ENCODE data around the gene HECW1.

The HECW1 gene

DNA sequence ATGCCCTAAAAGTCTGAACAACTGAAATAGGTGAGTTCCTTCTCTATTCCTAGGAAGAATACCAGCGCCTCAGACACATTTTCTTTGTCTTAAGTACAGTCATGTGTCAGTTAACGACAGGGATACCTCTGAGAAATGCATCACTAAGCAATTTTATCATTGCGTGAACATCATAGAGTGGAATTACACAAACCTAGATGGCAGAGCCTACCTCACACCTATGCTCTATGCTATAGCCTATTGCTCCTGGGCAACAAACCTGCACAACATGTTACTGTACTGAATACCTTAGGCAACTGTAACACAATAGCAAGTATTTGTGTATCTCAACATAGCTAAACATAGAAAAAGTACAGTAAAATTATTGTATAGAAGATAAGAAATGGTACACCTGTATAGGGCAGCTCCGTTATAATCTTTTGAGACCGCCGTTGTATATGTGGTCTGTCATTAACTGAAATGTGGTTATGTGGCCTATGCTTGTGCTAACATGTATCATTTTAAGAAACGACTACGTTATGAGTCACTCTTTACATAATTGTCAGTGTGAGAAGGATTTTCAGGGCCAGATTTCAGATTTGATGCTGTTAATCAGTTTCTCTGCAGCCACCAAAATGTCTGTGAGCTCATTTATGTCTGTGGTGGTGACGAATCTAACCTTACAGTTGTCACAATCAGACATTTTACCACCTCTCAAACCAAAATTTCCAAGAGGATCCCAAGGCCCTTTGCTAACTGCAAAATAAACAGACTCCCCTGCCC is 404.3 kb downstream of the HECW1 start:
- DNase-seq, result no peak

DNA sequence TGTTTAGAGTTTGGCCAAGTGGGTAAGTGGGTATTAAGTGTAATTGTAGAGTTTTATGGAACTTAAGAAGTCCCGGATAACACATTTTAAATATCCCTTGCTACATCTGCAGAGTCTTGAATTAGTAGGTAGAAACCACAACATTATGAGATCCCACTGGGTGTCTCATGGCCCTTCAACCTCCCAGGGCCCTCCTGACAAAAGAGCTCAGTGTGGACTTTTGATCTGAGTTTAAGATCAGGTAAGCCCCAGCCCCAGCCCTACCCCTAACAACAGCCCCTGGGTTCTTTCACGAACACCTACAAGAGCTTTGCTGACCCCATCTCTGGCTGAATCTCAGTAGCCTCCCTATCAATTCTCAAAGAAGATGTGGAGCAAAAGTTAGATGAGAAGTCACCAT is 405.0 kb downstream of the HECW1 start:
- DNase-seq, result no peak

DNA sequence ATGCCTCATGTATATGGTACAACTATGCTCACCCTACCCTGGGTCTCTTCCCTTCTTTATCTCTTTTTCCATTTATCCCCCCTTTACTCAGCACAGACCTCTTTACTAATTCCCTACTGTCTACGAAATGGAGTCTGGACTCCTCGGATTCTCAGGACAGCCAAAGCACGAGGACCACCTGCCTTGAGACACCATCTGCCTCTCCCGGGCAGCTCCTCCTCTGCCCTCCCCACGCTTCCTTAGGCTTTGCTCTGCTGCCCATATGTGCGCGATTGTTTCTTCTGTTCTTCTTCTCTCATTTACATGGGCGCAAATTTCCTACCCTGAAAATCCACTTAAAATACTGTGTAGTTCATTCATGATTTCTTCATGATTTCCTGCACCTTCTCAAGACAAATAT is 407.8 kb downstream of the HECW1 start:
- DNase-seq, result no peak

DNA sequence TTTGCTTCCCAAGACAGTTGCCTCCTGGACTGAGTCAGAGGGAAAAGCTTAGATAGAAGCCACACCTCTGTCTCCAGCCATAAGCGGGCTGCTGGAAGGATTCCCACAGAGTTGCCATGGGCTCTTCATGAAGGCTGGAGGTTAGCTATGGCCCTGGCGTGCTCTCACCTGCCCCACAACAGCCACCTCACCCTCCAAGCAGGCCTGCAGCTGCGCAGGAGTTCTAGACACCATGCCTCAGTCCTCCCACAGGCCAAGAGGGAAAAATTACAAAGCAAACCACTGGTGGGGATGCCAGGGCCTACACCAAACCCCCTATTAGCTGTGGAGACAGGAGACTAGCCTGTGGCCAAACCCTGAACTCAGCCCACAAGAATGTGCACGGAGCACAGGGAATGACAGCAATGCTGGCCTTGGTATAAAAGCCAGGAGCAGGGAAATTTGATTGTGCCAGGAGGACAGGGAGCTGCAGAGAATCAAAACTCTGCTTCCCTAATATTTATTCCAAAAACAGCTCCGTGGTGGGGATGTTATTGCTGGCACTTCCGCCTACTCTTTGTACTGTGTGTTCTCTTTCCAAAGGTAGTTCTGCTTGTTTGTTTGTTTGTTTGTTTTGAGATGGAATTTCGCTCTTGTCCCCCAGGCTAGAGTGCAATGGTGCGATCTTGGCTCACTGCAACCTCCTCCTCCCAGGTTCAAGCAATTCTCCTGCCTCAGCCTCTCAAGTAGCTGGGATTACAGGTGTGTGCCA is 410.1 kb downstream of the HECW1 start:
- DNase-seq, result no peak

GRCh38 chr7:43528576-43529354 is 416.3 kb downstream of the HECW1 start:
- no peak for DNase-seq

DNA sequence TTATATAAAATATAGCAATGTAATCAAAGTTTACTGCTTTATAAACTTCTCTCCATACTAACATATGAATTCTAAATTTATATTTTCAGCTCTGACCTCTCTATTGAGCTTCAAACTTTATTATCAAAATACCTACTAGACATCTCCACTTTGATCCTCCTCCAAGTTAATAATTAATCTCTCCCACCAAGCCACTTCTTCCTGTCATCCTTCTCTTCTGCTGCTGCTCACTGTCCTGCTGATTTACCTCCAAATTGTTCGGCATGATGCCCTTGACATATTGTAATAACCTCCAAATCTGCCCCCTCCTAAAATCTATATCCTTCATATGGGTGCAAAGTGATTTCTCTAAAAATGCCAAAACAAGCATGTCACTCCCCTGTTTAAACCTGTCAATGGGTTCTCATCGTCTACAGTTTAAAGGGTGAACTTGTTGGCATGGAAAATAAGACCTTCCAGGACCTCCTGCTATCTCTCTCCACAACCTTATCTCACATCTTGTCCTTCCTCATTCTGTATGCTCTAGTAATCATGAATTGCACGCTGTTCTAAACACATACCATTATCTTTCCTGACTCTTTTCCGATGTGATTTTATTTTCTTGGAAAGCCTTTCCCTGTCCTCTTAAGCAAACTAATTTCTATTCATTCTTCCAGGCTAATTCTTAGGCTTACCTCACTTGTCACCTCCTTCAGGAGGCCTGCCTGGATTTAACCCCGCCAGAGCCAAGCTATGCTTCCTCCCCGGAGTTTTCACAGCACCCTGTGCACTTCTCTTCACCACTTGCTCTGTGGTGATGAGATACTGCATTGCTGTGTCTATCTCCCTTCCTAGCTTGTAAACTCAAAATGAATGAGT is 418.3 kb downstream of the HECW1 start:
- DNase-seq, result no peak

- DNase-seq, result no peak
These were observed 419.3 kb downstream of the HECW1 start for GRCh38 chr7:43531700-43532099.

- no peak for DNase-seq
These were observed 421.5 kb downstream of the HECW1 start for GRCh38 chr7:43533801-43534479.

DNA sequence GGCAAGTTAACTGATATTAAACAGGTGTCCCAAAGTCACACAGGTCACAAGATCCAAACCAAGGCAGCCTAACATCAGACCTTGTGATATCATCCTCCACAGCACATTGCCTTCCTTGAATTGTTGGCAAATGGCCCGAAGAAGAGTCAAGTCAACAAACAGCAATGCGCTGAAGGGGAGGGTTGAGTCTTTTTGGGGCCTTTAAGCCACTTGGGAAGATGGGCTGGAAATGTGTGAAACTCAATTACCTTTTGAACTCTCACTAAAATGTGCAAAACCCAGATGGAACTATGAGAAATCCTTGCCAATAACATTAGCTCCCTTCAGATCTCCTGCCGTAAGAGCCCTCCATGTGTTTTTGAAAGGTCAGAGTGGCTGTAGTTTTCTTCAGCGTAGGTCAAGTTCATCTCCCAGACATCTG is 422.6 kb downstream of the HECW1 start:
- no peak for DNase-seq

- DNase-seq, result no peak
These were observed 423.6 kb downstream of the HECW1 start for GRCh38 chr7:43535810-43536585.

DNA sequence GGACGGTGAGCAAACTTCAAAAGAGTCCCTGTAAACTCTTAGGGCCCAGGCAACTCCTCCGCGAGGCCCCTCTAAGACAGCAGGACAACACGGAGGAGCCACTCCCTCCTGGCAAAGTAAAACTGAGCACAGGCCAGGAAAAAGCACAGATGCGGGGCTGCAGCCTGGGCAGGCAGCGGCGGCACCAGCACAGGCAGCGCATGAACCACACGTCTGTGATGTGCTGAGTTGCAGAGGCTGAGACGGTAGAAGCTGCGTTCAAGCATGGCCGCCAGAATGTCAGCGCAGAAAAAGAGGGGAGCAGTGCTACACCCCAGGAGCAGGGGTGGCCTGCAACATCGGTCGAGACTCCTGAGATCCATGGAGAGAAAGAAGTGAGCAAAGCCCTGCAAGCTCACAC is 424.3 kb downstream of the HECW1 start:
- no peak for DNase-seq

GRCh38 chr7:43537765-43538403 is 425.4 kb downstream of the HECW1 start:
- DNase-seq, result no peak

- DNase-seq, result no peak
These were observed 425.9 kb downstream of the HECW1 start for GRCh38 chr7:43538404-43538771.

GRCh38 chr7:43540471-43540870 is 428.0 kb downstream of the HECW1 start:
- peak; percentile 43 for DNase-seq

DNA sequence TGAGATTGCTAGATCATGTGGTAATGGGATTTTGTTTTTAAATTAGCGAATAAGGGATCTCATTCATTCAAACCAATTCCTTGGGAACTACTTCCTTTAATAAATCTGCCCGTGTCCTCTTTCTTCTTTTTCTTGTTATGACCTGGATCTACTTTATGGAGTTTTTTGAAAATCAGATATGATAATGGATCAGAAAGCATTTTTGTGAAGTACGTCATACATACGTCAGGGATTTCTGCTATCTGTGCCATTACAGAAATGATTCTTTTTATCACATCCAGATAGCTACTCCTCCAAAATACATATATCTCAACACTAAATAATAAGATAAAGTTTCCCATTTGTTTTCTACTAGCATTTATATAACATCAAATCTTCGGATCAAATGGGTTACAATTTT is 430.3 kb downstream of the HECW1 start:
- no peak for DNase-seq

DNA sequence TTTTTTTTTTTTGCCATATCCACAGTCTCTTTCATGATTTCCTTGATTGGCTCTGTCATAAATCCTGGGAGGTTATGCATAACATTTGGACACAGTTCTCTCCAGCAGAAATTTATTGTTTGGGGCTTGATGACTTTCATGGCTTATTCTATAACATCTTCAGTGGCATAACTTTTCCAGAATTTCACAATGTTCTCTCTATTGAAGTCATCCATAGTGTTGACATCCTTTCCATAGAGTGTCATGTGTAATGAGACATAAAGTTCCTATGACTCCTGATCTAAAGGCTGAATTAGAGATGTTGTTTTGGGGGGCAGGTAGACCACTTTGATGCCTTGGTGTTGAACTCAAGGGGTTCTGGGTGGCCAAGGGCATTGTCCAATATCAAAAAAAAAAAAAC is 433.8 kb downstream of the HECW1 start:
- no peak for DNase-seq

DNA sequence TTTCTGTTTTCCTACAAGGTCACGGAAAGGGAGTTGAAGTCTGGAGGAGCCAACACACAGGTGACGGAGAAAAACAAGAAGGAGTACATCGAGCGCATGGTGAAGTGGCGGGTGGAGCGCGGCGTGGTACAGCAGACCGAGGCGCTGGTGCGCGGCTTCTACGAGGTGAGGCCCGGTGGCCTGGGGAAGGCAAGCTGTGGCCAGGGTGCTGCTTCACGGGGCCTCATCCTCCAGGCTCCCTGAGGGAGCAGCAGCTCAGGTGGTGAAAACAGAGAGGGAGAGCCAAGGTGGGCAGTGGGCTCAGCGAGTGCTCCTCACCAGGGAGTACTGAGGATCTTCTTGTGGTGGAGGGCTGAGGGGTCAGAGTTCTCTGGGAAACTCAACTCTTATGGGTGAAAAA is 438.0 kb downstream of the HECW1 start:
- no peak for DNase-seq

- DNase-seq, result no peak
These were observed 439.7 kb downstream of the HECW1 start for GRCh38 chr7:43552122-43552521.

- peak; percentile 9 for DNase-seq
These were observed 441.6 kb downstream of the HECW1 start for GRCh38 chr7:43553999-43554398.

- DNase-seq, result no peak
These were observed 442.0 kb downstream of the HECW1 start for GRCh38 chr7:43554423-43554822.

Data from hematopoietic multipotent progenitor cell treated with erythropoietin and hydrocortisone succinate and interleukin-3 and kit ligand, for 6 days (in vitro differentiated cells).